HG02588 (cell line): ENCODE measurements around the gene BNC2.

Experiments
- ATAC-seq: cut with Tn5 transposase; IDR thresholded peaks from one replicate; pipeline ENCODE4 v1.9.1; 2021; ENCODE audit warnings: mild to moderate bottlenecking, moderate library complexity; ENCODE audit not compliant: unreplicated experiment

BNC2 gene

GRCh38 chr9:16773116-16773515 lies 97.4 kb downstream of the BNC2 start:
- no peak for ATAC-seq

- ATAC-seq: no peak
These were observed 99.1 kb downstream of the BNC2 start for GRCh38 chr9:16771356-16771755.

DNA sequence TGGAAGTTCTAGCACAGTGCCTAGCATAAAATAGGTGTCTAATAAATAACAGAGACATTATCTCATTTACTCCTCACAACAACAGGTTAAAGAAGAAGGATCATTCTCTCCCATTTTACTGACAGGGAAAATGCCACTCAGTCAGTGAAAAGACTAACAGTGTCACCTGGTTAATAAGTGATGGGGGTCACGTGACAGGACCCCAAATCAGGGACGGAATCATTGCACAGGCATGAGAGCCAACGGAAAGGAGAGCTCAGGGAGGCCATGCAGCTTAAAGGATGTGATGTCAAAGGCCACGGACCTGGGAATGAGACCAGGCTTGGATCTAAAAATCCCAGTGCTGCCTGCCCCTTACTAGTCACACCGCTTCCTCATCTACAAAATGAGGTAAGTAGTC lies 101.2 kb downstream of the BNC2 start:
- no peak for ATAC-seq

- no peak for ATAC-seq
These were observed 101.7 kb downstream of the BNC2 start for GRCh38 chr9:16768816-16769215.

DNA sequence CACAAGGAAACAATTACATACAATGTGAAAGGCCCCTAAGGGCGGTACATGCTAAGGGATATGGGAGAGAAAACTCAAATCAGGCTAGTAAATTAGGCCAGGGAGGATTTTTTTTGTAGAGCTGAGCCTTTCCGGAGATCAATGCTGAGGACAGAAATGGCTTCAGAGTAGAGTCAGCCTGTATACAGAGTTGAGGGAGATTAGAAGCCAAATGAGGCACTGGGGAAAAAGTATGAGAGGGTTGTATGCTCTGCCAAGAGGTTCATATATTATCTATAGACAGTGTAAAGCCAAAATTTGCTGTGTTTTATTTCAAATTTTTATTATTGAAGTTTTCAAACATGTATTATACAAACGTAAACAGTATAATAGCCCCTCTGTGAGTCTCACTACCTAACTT lies 103.1 kb downstream of the BNC2 start:
- ATAC-seq: no peak

GRCh38 chr9:16763946-16764345 lies 106.5 kb downstream of the BNC2 start:
- ATAC-seq: no peak

DNA sequence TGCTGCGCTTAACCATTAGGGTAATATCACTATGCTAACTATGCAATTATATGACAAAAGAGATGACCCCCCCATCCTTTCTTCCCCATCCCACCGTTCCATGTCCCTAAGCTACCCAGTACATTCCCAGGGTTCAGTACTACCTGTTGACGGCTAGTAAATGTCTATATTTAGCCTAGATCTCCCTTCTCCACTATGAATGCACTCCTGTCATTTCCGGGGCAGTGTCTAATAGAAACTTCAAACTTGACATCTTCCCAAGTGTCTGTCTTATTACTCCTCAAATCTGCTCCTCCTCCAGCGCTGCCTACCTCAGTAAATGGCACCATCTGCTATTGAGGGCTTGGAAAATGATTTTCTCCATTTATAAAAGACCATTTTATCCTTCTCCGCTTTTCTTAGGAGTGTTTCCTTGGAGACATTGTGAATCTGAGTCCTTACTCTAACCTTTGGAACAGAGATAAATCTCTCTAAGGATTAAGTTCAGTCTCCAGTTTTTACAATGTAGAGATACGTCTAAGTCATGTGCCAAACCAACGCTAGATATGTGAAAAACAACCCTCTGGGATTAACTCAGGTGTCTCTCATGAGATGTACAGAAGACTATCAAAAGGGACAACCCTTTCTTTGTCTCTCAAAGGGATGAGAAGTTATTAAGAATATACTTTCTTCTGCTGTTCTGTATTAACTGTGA lies 114.9 kb downstream of the BNC2 start:
- no peak for ATAC-seq

- ATAC-seq: no peak
These were observed 115.8 kb downstream of the BNC2 start for GRCh38 chr9:16754662-16755061.

DNA sequence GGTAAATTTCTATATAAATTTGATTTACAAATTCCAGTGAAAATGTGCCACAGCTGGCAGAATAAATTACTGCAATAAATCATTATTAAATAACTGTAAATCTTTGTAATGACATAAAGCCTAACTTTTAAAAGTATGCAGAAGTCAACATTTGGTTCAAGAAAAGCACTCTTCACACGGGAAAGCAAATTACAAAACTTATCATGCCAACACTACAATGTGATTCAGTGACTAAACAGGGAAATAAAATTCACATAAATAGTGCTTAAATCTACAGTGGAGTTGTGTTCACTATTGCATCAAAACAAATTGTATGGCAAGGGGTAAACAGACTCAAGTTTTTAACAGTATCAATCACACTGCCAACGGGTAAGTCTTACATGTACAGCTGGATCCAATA lies 117.2 kb downstream of the BNC2 start:
- ATAC-seq: no peak

DNA sequence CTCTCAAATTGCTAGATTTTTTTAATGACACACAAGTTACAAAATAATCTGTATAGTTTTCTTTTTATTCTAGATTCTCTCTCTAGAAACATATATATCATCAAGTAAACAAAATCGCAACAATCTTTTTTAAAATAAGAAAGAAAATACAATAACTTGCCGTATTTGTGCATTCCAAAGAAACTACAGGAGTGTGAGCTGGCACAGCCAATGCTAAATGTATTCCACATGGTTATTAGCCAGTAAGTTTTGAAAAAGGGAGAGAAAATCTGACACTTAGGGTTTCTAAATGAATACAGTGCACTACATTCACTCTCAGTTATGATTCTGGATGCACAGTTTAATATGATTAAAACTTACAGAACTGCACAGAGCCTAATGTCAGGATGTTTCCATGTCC lies 117.9 kb downstream of the BNC2 start:
- ATAC-seq: no peak

DNA sequence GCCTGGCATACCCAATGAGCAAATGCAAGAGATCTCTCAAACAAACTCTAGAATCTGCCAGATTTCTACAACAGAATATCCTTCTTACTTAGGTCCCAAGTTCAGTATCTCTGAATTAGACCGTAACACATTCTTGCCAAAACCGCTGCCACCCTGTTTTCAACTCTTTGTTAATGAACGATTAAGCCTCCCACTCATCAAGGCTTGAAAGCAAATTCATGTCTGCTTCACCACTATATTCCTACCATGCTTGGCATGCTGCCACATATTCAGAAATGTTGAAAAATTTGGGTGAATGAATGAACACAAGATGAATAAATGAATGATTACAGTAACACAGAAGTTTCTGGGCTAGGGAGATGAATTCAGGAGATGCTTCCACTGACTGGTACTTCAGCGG lies 119.9 kb downstream of the BNC2 start:
- ATAC-seq: no peak

- ATAC-seq: no peak
These were observed 125.1 kb downstream of the BNC2 start for GRCh38 chr9:16745359-16745758.

GRCh38 chr9:16744394-16744793 lies 126.1 kb downstream of the BNC2 start:
- ATAC-seq: no peak

DNA sequence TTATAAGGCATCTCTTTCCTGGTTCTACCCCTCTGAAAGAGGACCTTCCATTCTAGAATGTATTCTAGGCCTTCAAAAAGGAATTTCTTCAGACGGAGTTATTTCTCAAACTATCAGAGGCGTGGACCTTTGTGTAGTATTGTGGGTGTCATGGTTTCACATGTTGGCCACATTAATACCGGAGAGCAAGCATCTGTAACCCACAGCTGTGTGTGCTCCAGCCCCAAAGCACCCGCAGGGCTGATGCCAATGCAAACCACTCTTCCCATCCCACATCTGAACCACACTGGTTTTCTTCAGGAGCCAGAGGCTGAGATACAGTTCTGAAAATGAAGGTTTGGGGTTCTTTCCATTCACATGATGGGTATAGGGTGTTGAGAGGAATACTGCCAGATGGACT lies 127.1 kb downstream of the BNC2 start:
- no peak for ATAC-seq

- no peak for ATAC-seq
These were observed 135.5 kb downstream of the BNC2 start for GRCh38 chr9:16735001-16735400.

- no peak for ATAC-seq
These were observed 137.9 kb downstream of the BNC2 start for GRCh38 chr9:16732546-16732945.

DNA sequence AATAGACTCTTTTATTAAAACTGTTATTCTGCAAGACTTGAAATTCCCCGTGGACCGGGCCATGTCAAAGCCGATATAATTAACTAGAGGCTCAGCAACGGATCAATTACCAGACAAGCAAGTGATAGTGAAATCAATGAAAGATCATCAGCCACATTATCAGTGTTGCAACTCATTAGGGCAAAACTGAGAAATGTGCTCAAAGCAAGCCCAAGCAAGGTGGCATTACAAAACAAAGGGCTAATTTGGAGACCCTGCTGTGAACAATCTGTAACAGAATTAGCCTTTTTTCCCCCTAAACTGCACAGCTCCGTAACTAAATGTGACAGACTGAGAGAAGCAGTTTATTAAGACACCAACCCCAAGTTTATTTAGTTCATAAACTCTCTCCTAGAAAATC lies 140.3 kb downstream of the BNC2 start:
- no peak for ATAC-seq

DNA sequence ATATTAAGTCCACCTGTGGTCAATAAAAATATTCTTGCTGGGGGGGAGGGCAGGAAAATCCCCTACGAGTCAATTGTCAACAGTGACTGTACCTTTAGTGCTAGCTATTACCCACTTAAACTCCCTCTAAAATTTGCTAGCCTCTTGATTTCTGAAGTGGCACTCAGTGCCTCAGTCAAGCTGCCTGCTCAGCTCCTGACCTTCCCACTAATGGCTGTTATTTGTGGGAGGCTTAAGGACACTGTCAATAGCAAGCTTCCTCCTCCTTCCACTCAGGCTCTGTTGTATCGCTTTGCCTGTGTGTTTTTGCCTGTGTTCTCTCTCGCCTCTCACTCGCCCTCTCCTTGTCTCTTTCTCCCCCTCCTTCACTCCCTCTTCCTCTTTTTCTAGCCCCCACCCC lies 140.8 kb downstream of the BNC2 start:
- ATAC-seq: no peak

DNA sequence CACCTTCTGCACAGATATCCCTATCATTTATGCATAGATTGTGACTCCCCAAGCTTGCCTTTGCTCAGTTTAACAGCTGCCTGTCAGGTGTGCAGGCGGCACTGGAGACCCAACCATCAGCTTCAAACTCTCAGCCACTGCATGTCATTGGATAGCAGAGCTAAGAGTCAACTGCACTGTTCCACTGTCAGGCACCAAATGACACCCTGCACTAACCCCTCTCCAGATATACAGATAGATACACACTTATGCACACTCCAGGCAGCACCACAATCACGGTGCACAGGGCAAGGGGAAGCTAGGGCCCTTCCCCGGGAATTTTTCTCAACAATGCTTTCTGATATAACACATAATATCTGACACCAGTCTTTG lies 142.3 kb downstream of the BNC2 start:
- ATAC-seq: no peak

DNA sequence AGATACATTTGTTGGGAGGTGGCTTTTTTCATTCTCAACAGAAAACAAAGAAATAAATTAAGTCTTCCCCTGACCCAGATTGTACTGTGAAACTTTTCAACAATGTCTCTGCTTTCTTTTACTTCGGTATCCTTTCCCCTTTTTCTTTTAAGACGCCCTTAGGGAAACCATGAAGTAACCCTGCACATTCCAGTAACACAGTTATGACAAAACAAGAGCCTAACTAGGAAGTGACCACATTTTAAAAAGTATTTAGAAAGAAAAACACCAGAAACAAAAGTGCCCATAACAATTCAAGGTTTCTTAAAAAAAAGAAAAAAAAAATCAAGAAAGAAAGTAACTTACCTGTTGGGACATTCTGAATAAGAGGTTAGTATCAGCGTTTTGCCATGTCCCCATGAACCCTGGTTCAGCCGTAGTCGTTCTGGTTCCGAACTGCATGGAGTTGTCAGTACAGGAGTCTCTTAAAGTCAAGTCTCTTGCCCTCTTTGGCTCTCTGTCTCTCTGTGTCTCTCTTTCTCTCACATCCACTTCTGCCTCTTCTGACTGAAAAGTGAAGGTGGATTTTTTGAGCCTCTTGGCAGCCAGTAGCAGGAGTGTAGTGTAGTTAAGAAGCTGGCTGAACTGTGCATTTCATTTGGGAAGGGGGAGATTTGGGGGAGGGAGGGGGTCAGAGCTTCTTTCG lies 142.9 kb downstream of the BNC2 start:
- no peak for ATAC-seq

- no peak for ATAC-seq
These were observed 143.6 kb downstream of the BNC2 start for GRCh38 chr9:16726718-16727451.

- ATAC-seq: no peak
These were observed 144.4 kb downstream of the BNC2 start for GRCh38 chr9:16726029-16726428.
